Measurements from ENCODE around the gene RNPS1.
A peak's percentile ranks its signal among the peaks of the same experiment; 100 is the strongest.
"Not testable (repeated sequence)": the region's sequence is repeated elsewhere in the genome, so short reads cannot be mapped to it uniquely, and the experiment has no call there.

RNPS1 gene

GRCh38 chr16:2250652-2251295 is 17.2 kb downstream of the RNPS1 start:
- H3K27ac ChIP-seq = peak overlapping the region; percentile 87
- no peak for TF ChIP-seq CTCF (conservative IDR thresholded peaks at IDR 0.05)

GRCh38 chr16:2246301-2246885 is 21.5 kb downstream of the RNPS1 start:
- no peak for TF ChIP-seq CTCF (conservative IDR thresholded peaks at IDR 0.05)

GRCh38 chr16:2244926-2245795 is 22.8 kb downstream of the RNPS1 start:
- H3K27ac ChIP-seq = no peak overlapping the region
- TF ChIP-seq CTCF (conservative IDR thresholded peaks at IDR 0.05) = no peak

More at GRCh38 chr16:2246301-2246885, 21.5 kb downstream of the RNPS1 start:
- H3K27ac ChIP-seq = no peak overlapping the region

GRCh38 chr16:2244301-2244700 is 23.6 kb downstream of the RNPS1 start:
- H3K27ac ChIP-seq = no peak overlapping the region
- TF ChIP-seq CTCF (conservative IDR thresholded peaks at IDR 0.05) = no peak

GRCh38 chr16:2243781-2244180 is 24.1 kb downstream of the RNPS1 start:
- TF ChIP-seq CTCF (conservative IDR thresholded peaks at IDR 0.05) = no peak
- no peak overlapping the region for H3K27ac ChIP-seq

- no peak for TF ChIP-seq CTCF (conservative IDR thresholded peaks at IDR 0.05)
- H3K27ac ChIP-seq = no peak overlapping the region
Observed at GRCh38 chr16:2243031-2243528, 24.8 kb downstream of the RNPS1 start.

GRCh38 chr16:2242598-2242997 is 25.3 kb downstream of the RNPS1 start:
- H3K27ac ChIP-seq = no peak overlapping the region
- no peak for TF ChIP-seq CTCF (conservative IDR thresholded peaks at IDR 0.05)

GRCh38 chr16:2240331-2240730 is 27.6 kb downstream of the RNPS1 start:
- not testable (repeated sequence) for H3K27ac ChIP-seq

Measured in VCaP (cell line).